HCT116 (cell line): ENCODE data around the gene MEGF10. TPM values are rescaled to one million over a fixed set of nuclear protein-coding genes. Genes with fewer than 3 reads are reported as not detected.

Experiments used
- ATAC-seq: fragments of 200-7000 bp; cut with Tn5 transposase; 2 replicates; pipeline ENCODE4 v1.9.1; 2020; ENCODE audit warnings: mild to moderate bottlenecking, moderate library complexity
- BruUV-seq: library from RNA; stranded (reverse); fragments of 400-500 nt; replicated peaks from 2 replicates; lab custom pipeline; 2021; lab: Mats Ljungman, UMichigan
- CTCF ChIA-PET: fragments of 300-600 bp; sonication (Branson Sonifier 250); formaldehyde crosslinking; loops from one replicate; lab custom pipeline; 2021; ENCODE audit warnings: antibody characterized with exemption; lab: Charles Lee
- POLR2A ChIA-PET: fragments of 300-600, 350-600 bp; sonication (Branson Sonifier 250); formaldehyde crosslinking; loops from one replicate; lab custom pipeline; 2021; ENCODE audit warnings: antibody characterized with exemption; lab: Charles Lee
- RAD21 ChIA-PET, 2 experiments: fragments of 300-600 bp; sonication (Branson Sonifier 250); formaldehyde crosslinking; loops; one replicate each; lab custom pipeline; 2023; ENCODE audit warnings: low total read pairs in 2 of 2; ENCODE audit not compliant: uncharacterized antibody in 2 of 2, unreplicated experiment in 2 of 2, low non-redundant PET in 1 of 2; lab: Charles Lee
- DNase-seq: peaks from one replicate; pipeline ENCODE4 v3.0.0-alpha.2; 2010; ENCODE audit warnings: low read depth, low spot score
- H2AFZ ChIP-seq: fragments of 200-600 bp; shearing (Covaris generic), sonication (generic); 2 replicates; pipeline ENCODE4 v1.6.1; 2017; ENCODE audit warnings: low read depth, mixed run types, mixed read lengths, antibody characterized with exemption, low read length; ENCODE audit not compliant: poor library complexity, severe bottlenecking
- H3K27ac ChIP-seq: 2 replicates; pipeline ENCODE4 v1.5.1; 2012; ENCODE audit warnings: low read depth, low read length
- H3K27me3 ChIP-seq: fragments of 200-600 bp; sonication (generic); 2 replicates; pipeline ENCODE4 v1.6.1; 2016; ENCODE audit warnings: mixed run types, low read length, mixed read lengths; ENCODE audit not compliant: insufficient read depth
- H3K36me3 ChIP-seq, 2 experiments: fragments of 200-500 bp in 1 of 2; fragments of 200-600 bp in 1 of 2; sonication (Bioruptor generic) in 1 of 2; sonication (generic) in 1 of 2; 2 replicates each; pipeline versions ENCODE4 v1.5.1 to v1.6.1; 2014 to 2016; ENCODE audit warnings: low read length in 2 of 2, inconsistent platforms in 1 of 2, mixed read lengths in 1 of 2, mixed run types in 1 of 2; ENCODE audit not compliant: insufficient read depth in 2 of 2, control insufficient read depth in 1 of 2
- H3K4me1 ChIP-seq, 2 experiments: fragments of 200-600 bp in 1 of 2; sonication (generic) in 1 of 2; 2 replicates each; pipeline versions ENCODE4 v1.5.1 to v1.6.1; 2012 to 2017; ENCODE audit warnings: low read length in 2 of 2, inconsistent platforms in 1 of 2, mild to moderate bottlenecking in 1 of 2, mixed read lengths in 1 of 2, mixed run types in 1 of 2, moderate library complexity in 1 of 2; ENCODE audit not compliant: insufficient read depth in 2 of 2, control insufficient read depth in 1 of 2
- H3K4me2 ChIP-seq: fragments of 200-600 bp; sonication (generic); 2 replicates; pipeline ENCODE4 v1.6.1; 2017; ENCODE audit warnings: mixed run types, low read length, mixed read lengths
- H3K4me3 ChIP-seq, 2 experiments: fragments of 200-600 bp in 1 of 2; sonication (generic) in 1 of 2; replicated peaks in 1 of 2; 2 replicates each; pipeline ENCODE4 v1.5.1; 2011 to 2016; ENCODE audit warnings: low read length in 2 of 2, control low read depth in 1 of 2, low read depth in 1 of 2, mild to moderate bottlenecking in 1 of 2, mixed read lengths in 1 of 2, mixed run types in 1 of 2
- H3K79me2 ChIP-seq: fragments of 200-600 bp; sonication (generic); 2 replicates; pipeline ENCODE4 v1.6.1; 2017; ENCODE audit warnings: mild to moderate bottlenecking, mixed run types, low read length, moderate library complexity, mixed read lengths; ENCODE audit not compliant: insufficient read depth
- H3K9ac ChIP-seq: fragments of 200-600 bp; sonication (generic); 2 replicates; pipeline ENCODE4 v1.6.1; 2016; ENCODE audit warnings: low read length, mixed read lengths
- H3K9me2 ChIP-seq: fragments of 200-600 bp; sonication (generic), shearing (Covaris generic); 2 replicates; pipeline ENCODE4 v1.6.1; 2017; ENCODE audit warnings: mixed run types, mild to moderate bottlenecking, moderate library complexity; ENCODE audit not compliant: insufficient read depth
- H3K9me3 ChIP-seq, 2 experiments: fragments of 200-500 bp in 1 of 2; fragments of 200-600 bp in 1 of 2; sonication (Bioruptor generic) in 1 of 2; sonication (generic) in 1 of 2; 2 replicates each; pipeline ENCODE4 v1.6.1; 2014 to 2017; ENCODE audit warnings: low read length in 2 of 2, mixed read lengths in 2 of 2, inconsistent platforms in 1 of 2, low read depth in 1 of 2, mild to moderate bottlenecking in 1 of 2, mixed run types in 1 of 2, moderate library complexity in 1 of 2; ENCODE audit not compliant: control insufficient read depth in 1 of 2, insufficient read depth in 1 of 2
- H4K20me1 ChIP-seq: fragments of 200-600 bp; sonication (generic), shearing (Covaris generic); 2 replicates; pipeline ENCODE4 v1.6.1; 2017; ENCODE audit warnings: mixed run types, mild to moderate bottlenecking, moderate library complexity; ENCODE audit not compliant: insufficient read depth
- CBX3 ChIP-seq: IDR thresholded peaks from 2 replicates; pipeline ENCODE4 v1.6.1; 2012; ENCODE audit warnings: low read depth
- CEBPB ChIP-seq: IDR thresholded peaks from 2 replicates; pipeline ENCODE4 v1.6.1; 2012; ENCODE audit warnings: low read depth
- EGR1 ChIP-seq: IDR thresholded peaks from 2 replicates; pipeline ENCODE4 v1.6.1; 2012; ENCODE audit warnings: low read depth
- ELF1 ChIP-seq: IDR thresholded peaks from 2 replicates; pipeline ENCODE4 v1.6.1; 2012; ENCODE audit warnings: low read depth, borderline replicate concordance
- JUND ChIP-seq: IDR thresholded peaks from 2 replicates; pipeline ENCODE4 v1.6.1; 2012
- POLR2A ChIP-seq: IDR thresholded peaks from 2 replicates; pipeline ENCODE4 v1.7.0; 2011; ENCODE audit warnings: borderline replicate concordance; ENCODE audit not compliant: insufficient read depth, insufficient read length; ENCODE audit errors: extremely low read depth
- SP1 ChIP-seq: IDR thresholded peaks from 2 replicates; pipeline ENCODE4 v1.6.1; 2012; ENCODE audit warnings: low read depth
- TCF7L2 ChIP-seq: IDR thresholded peaks from 2 replicates; pipeline ENCODE4 v1.7.0; 2011; ENCODE audit warnings: borderline replicate concordance, inconsistent platforms; ENCODE audit not compliant: insufficient read depth, insufficient read length; ENCODE audit errors: extremely low read depth
- intact Hi-C: fragments of 100-400 bp; cut with micrococcal nuclease; formaldehyde crosslinking; loops from 2 replicates; pipeline ENCODE4 v1.10.0; 2022
- total RNA-seq: library from RNA; stranded (reverse); gene quantifications from one replicate; pipeline ENCODE4 v1.2.1, GENCODE V29; 2021; ENCODE audit not compliant: unreplicated experiment
- TF ChIP-seq, protein P1 (sequence below), 3 experiments: fragments of 200-600 bp in 1 of 3; sonication (generic) in 1 of 3; IDR thresholded peaks in 2 of 3; conservative IDR thresholded peaks in 1 of 3; 2 replicates each; pipeline ENCODE4 v1.5.1; 2012 to 2017; ENCODE audit warnings: low read depth in 2 of 3, low read length in 2 of 3, antibody characterized with exemption in 1 of 3, borderline replicate concordance in 1 of 3, control low read depth in 1 of 3, mild to moderate bottlenecking in 1 of 3, mixed read lengths in 1 of 3, mixed run types in 1 of 3, moderate library complexity in 1 of 3; ENCODE audit not compliant: insufficient read depth in 1 of 3
- TF ChIP-seq, protein P2 (sequence below): IDR thresholded peaks from 2 replicates; pipeline ENCODE4 v1.6.1; 2012
- TF ChIP-seq, protein P3 (sequence below): IDR thresholded peaks from 2 replicates; pipeline ENCODE4 v1.6.1; 2012; ENCODE audit warnings: low read depth

MEGF10 gene
- total RNA-seq, 1 experiment from 2014 or later: 0.02 TPM

DNA sequence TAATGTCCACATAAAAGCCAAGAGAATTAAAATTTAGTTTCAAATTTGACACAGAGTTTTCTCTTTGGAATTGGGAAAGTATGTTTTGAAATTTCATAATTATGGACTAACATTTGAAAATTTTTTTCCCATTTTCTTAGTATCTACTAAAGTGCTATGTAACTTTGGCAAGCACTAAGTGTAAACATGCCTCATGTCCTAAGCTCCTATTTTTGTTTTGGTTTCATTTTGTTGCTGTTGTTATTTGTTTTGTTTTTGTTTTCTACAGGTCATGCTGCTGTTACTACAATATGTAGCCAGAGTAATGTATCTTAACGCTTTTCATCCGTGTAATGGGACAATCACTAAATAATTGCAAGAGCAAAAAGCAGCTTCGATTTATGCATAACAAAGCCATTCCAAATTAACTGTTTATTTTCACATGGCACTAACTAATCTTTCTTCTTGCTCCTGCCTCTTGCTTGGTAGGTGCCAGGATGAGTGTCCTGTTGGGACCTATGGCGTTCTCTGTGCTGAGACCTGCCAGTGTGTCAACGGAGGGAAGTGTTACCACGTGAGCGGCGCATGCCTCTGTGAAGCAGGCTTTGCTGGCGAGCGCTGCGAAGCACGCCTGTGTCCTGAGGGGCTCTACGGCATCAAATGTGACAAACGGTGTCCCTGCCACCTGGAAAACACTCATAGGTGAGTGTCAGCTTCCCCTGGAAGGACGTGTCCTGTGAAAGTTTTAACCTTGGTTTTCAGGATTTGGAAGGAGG is 119.5 kb downstream of the MEGF10 start:
- H3K36me3 ChIP-seq: no peaks in the 10 kb centered on the region
- no peaks in the 10 kb centered on the region for H3K4me1 ChIP-seq
- no peak overlapping the region for H3K27ac ChIP-seq
- TF ChIP-seq EGR1 (no peak), ELF1 (no peak), CEBPB (no peak), JUND (no peak), SP1 (no peak), CBX3 (no peak), POLR2A (no peak), TCF7L2 (no peak)
- TF ChIP-seq, protein P1, sequence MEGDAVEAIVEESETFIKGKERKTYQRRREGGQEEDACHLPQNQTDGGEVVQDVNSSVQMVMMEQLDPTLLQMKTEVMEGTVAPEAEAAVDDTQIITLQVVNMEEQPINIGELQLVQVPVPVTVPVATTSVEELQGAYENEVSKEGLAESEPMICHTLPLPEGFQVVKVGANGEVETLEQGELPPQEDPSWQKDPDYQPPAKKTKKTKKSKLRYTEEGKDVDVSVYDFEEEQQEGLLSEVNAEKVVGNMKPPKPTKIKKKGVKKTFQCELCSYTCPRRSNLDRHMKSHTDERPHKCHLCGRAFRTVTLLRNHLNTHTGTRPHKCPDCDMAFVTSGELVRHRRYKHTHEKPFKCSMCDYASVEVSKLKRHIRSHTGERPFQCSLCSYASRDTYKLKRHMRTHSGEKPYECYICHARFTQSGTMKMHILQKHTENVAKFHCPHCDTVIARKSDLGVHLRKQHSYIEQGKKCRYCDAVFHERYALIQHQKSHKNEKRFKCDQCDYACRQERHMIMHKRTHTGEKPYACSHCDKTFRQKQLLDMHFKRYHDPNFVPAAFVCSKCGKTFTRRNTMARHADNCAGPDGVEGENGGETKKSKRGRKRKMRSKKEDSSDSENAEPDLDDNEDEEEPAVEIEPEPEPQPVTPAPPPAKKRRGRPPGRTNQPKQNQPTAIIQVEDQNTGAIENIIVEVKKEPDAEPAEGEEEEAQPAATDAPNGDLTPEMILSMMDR (IDR thresholded peaks at IDR 0.05 in 2 of 3, conservative IDR thresholded peaks at IDR 0.05 in 1 of 3; ENCODE audit: borderline replicate concordance in 1 of 3, insufficient read depth in 1 of 3, low read depth in 2 of 3, low read length in 2 of 3): no peak
- TF ChIP-seq, protein P2, sequence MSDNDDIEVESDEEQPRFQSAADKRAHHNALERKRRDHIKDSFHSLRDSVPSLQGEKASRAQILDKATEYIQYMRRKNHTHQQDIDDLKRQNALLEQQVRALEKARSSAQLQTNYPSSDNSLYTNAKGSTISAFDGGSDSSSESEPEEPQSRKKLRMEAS: no peak
- TF ChIP-seq, protein P3, sequence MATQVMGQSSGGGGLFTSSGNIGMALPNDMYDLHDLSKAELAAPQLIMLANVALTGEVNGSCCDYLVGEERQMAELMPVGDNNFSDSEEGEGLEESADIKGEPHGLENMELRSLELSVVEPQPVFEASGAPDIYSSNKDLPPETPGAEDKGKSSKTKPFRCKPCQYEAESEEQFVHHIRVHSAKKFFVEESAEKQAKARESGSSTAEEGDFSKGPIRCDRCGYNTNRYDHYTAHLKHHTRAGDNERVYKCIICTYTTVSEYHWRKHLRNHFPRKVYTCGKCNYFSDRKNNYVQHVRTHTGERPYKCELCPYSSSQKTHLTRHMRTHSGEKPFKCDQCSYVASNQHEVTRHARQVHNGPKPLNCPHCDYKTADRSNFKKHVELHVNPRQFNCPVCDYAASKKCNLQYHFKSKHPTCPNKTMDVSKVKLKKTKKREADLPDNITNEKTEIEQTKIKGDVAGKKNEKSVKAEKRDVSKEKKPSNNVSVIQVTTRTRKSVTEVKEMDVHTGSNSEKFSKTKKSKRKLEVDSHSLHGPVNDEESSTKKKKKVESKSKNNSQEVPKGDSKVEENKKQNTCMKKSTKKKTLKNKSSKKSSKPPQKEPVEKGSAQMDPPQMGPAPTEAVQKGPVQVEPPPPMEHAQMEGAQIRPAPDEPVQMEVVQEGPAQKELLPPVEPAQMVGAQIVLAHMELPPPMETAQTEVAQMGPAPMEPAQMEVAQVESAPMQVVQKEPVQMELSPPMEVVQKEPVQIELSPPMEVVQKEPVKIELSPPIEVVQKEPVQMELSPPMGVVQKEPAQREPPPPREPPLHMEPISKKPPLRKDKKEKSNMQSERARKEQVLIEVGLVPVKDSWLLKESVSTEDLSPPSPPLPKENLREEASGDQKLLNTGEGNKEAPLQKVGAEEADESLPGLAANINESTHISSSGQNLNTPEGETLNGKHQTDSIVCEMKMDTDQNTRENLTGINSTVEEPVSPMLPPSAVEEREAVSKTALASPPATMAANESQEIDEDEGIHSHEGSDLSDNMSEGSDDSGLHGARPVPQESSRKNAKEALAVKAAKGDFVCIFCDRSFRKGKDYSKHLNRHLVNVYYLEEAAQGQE: no peak
- no peak overlapping the region for H3K4me3 ChIP-seq
- CTCF ChIA-PET: no interaction called here
- H3K79me2 ChIP-seq: no peaks in the 10 kb centered on the region
- POLR2A ChIA-PET: no interaction called here
- BruUV-seq: no TSS peak
- no peaks in the 10 kb centered on the region for H3K27me3 ChIP-seq
- no peaks in the 10 kb centered on the region for H3K9me2 ChIP-seq
- no peak overlapping the region for H3K4me2 ChIP-seq
- no peak for ATAC-seq
- RAD21 ChIA-PET: no interaction called here
- H3K9me3 ChIP-seq: no peaks in the 10 kb centered on the region
- no peak for DNase-seq
- H2AFZ ChIP-seq: no peak overlapping the region
- intact Hi-C loops: no loop called here
- H4K20me1 ChIP-seq: no peaks in the 10 kb centered on the region
- no peak overlapping the region for H3K9ac ChIP-seq
